C4-2B (cell line): ENCODE results near the gene HNRNPU.

Experiments
- CTCF ChIP-seq: fragments of 450-650 bp; conservative IDR thresholded peaks from 2 replicates; pipeline ENCODE4 v1.5.1; 2017; ENCODE audit warnings: mild to moderate bottlenecking
- ZFX ChIP-seq: fragments of 450-650 bp; IDR thresholded peaks from 2 replicates; pipeline ENCODE4 v1.6.1; 2017

DNA sequence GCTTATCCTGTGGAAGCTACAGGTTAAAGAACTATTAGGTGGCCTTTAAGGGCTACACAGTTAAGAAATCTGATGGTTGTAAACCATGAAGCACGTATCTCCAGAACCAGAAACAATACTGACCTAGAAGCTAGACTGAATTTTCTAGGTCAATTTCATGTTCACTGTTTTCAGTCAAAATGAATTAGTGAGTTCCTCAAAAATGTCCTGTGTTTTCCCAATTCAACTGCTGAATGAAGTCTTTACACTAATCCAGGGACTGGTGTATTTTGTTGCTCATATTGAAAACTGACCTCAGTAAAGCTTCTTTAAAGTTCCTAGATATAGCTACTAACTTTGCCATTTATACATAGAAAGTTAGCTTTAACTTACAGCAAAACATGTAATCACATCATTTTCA, 6.0 kb downstream of the HNRNPU start:
- TF ChIP-seq CTCF = no peak
- TF ChIP-seq ZFX = no peak
